H1 (cell line): ENCODE results near the gene CDC42EP1. TPM values are rescaled to one million over a fixed set of nuclear protein-coding genes. Genes with fewer than 3 reads are reported as not detected.

Source experiments
- CTCF ChIA-PET: fragments of 300-600 bp; sonication (Branson Sonifier 250); formaldehyde crosslinking; loops from one replicate; lab custom pipeline; 2021; ENCODE audit not compliant: partially characterized antibody; lab: Charles Lee
- POLR2A ChIA-PET: fragments of 300-600 bp; sonication (Branson Sonifier 250); formaldehyde crosslinking; loops from one replicate; lab custom pipeline; 2021; ENCODE audit warnings: inconsistent platforms; ENCODE audit not compliant: partially characterized antibody; lab: Charles Lee
- DNase-seq, 2 experiments: peaks; one replicate each; pipeline versions ENCODE4 v3.0.0 to v3.0.0-alpha.2; 2010 to 2022; ENCODE audit warnings: low spot score in 2 of 2, low read depth in 1 of 2, mixed read lengths in 1 of 2
- FAIRE-seq: peaks from 2 replicates; lab custom pipeline; 2011; peaks lifted over from hg19 to GRCh38; lab: Jason Lieb, UNC
- H2AFZ ChIP-seq: 2 replicates; pipeline ENCODE4 v1.8.1; 2012; ENCODE audit warnings: low read length, inconsistent platforms
- H2AK5ac ChIP-seq: 2 replicates; pipeline ENCODE4 v1.6.1; 2013; ENCODE audit warnings: low read depth, low read length
- H2BK120ac ChIP-seq: replicated peaks from 2 replicates; pipeline ENCODE3; 2013; ENCODE audit warnings: low read depth, low read length, inconsistent platforms
- H2BK12ac ChIP-seq: 2 replicates; pipeline ENCODE4 v1.6.1; 2013; ENCODE audit warnings: low read depth, low read length
- H2BK15ac ChIP-seq: 2 replicates; pipeline ENCODE4 v1.6.1; 2013; ENCODE audit warnings: low read length
- H2BK20ac ChIP-seq: 2 replicates; pipeline ENCODE4 v1.6.1; 2013; ENCODE audit warnings: low read length
- H2BK5ac ChIP-seq: 2 replicates; pipeline ENCODE4 v1.6.1; 2013; ENCODE audit warnings: low read depth, low read length
- H3K14ac ChIP-seq: 2 replicates; pipeline ENCODE4 v1.6.1; 2013; ENCODE audit warnings: inconsistent platforms; ENCODE audit not compliant: insufficient read length
- H3K18ac ChIP-seq: 2 replicates; pipeline ENCODE4 v1.6.1; 2013; ENCODE audit warnings: low read length; ENCODE audit errors: extremely low read depth
- H3K23ac ChIP-seq: 2 replicates; pipeline ENCODE4 v1.6.1; 2013; ENCODE audit warnings: inconsistent platforms; ENCODE audit not compliant: insufficient read length
- H3K23me2 ChIP-seq: 2 replicates; pipeline ENCODE4 v1.6.1; 2013; ENCODE audit warnings: low read depth, low read length
- H3K27ac ChIP-seq: 2 replicates; pipeline ENCODE4 v1.6.1; 2011; ENCODE audit warnings: low read depth, low read length, inconsistent platforms
- H3K27me3 ChIP-seq, 4 experiments: replicated peaks in 1 of 4; 1 replicate in 1 of 4; 2 replicates in 3 of 4; pipeline versions ENCODE4 v1.6.1 to v1.8.1; 2011 to 2013; ENCODE audit warnings: low read length in 3 of 4, mild to moderate bottlenecking in 3 of 4, inconsistent platforms in 2 of 4, mixed read lengths in 2 of 4, moderate library complexity in 1 of 4; ENCODE audit not compliant: control insufficient read depth in 3 of 4, insufficient read depth in 3 of 4; ENCODE audit errors: extremely low read depth in 1 of 4
- H3K36me3 ChIP-seq, 4 experiments: 2 replicates each; pipeline versions ENCODE4 v1.6.1 to v1.8.1; 2011 to 2013; ENCODE audit warnings: mild to moderate bottlenecking in 4 of 4, low read length in 3 of 4, moderate library complexity in 2 of 4, control low read depth in 1 of 4, inconsistent platforms in 1 of 4; ENCODE audit not compliant: insufficient read depth in 4 of 4, control insufficient read depth in 2 of 4
- H3K4ac ChIP-seq: replicated peaks from 2 replicates; pipeline ENCODE3; 2013; ENCODE audit warnings: low read length, low read depth, mixed read lengths, inconsistent platforms; ENCODE audit not compliant: insufficient read length
- H3K4me1 ChIP-seq, 4 experiments: replicated peaks in 1 of 4; 1 replicate in 1 of 4; 2 replicates in 3 of 4; pipeline versions ENCODE4 v1.6.1 to v1.8.1; 2011 to 2013; ENCODE audit warnings: low read length in 3 of 4, inconsistent platforms in 2 of 4, mixed read lengths in 1 of 4; ENCODE audit not compliant: insufficient read depth in 4 of 4, control insufficient read depth in 3 of 4
- H3K4me2 ChIP-seq, 2 experiments: 2 replicates each; pipeline versions ENCODE4 v1.6.1 to v1.8.1; 2011 to 2013; ENCODE audit warnings: low read depth in 2 of 2, low read length in 2 of 2, control low read depth in 1 of 2, inconsistent platforms in 1 of 2, mild to moderate bottlenecking in 1 of 2; ENCODE audit not compliant: insufficient read depth in 1 of 2
- H3K4me3 ChIP-seq, 4 experiments: fragments of 200-600, 300-600 bp in 1 of 4; sonication (generic), shearing (Covaris generic), sonication (Bioruptor Twin) in 1 of 4; 2 replicates each; pipeline versions ENCODE4 v1.5.1 to v1.8.1; 2011 to 2016; ENCODE audit warnings: low read length in 4 of 4, low read depth in 3 of 4, control low read depth in 2 of 4, inconsistent platforms in 2 of 4, mild to moderate bottlenecking in 2 of 4, mixed read lengths in 1 of 4, moderate library complexity in 1 of 4; ENCODE audit not compliant: insufficient read depth in 2 of 4; ENCODE audit errors: extremely low read depth in 1 of 4
- H3K56ac ChIP-seq: replicated peaks from 2 replicates; pipeline ENCODE3; 2013; ENCODE audit warnings: low read depth, mild to moderate bottlenecking, mixed read lengths, low read length, inconsistent platforms; ENCODE audit not compliant: insufficient read length
- H3K79me1 ChIP-seq: 2 replicates; pipeline ENCODE4 v1.6.1; 2013; ENCODE audit warnings: low read depth, low read length, control low read depth
- H3K79me2 ChIP-seq, 2 experiments: 2 replicates each; pipeline versions ENCODE4 v1.6.1 to v1.8.1; 2012 to 2013; ENCODE audit warnings: low read length in 2 of 2, mild to moderate bottlenecking in 2 of 2, inconsistent platforms in 1 of 2; ENCODE audit not compliant: insufficient read depth in 2 of 2, control insufficient read depth in 1 of 2
- H3K9ac ChIP-seq, 4 experiments: replicated peaks in 1 of 4; 1 replicate in 1 of 4; 2 replicates in 3 of 4; pipeline versions ENCODE4 v1.6.1 to v1.8.1; 2011 to 2013; ENCODE audit warnings: low read depth in 3 of 4, low read length in 3 of 4, control low read depth in 2 of 4, mild to moderate bottlenecking in 2 of 4, moderate library complexity in 2 of 4, inconsistent platforms in 1 of 4; ENCODE audit errors: extremely low read depth in 1 of 4
- H3K9me3 ChIP-seq, 2 experiments: 2 replicates each; pipeline versions ENCODE4 v1.6.1 to v1.8.1; 2012 to 2013; ENCODE audit warnings: mild to moderate bottlenecking in 2 of 2, moderate library complexity in 2 of 2, control low read depth in 1 of 2, inconsistent platforms in 1 of 2, low read depth in 1 of 2, low read length in 1 of 2, mixed read lengths in 1 of 2; ENCODE audit not compliant: insufficient read depth in 2 of 2
- H4K20me1 ChIP-seq, 2 experiments: replicated peaks in 1 of 2; 2 replicates each; pipeline versions ENCODE3 to v1.8.1; 2011 to 2013; ENCODE audit warnings: inconsistent platforms in 2 of 2, low read length in 2 of 2, mild to moderate bottlenecking in 1 of 2; ENCODE audit not compliant: insufficient read depth in 2 of 2, control insufficient read depth in 1 of 2
- H4K5ac ChIP-seq: 2 replicates; pipeline ENCODE4 v1.6.1; 2013; ENCODE audit warnings: low read length, low read depth, mixed read lengths, inconsistent platforms; ENCODE audit not compliant: insufficient read length
- H4K8ac ChIP-seq: 2 replicates; pipeline ENCODE4 v1.8.0; 2013; ENCODE audit warnings: mild to moderate bottlenecking, moderate library complexity, low read length, inconsistent platforms; ENCODE audit not compliant: insufficient read depth; ENCODE audit errors: extremely low read depth
- H4K91ac ChIP-seq: replicated peaks from 2 replicates; pipeline ENCODE3; 2013; ENCODE audit warnings: low read length, mixed read lengths, inconsistent platforms; ENCODE audit not compliant: insufficient read length
- CREB1 ChIP-seq: IDR thresholded peaks from 2 replicates; pipeline ENCODE4 v1.6.1; 2012; ENCODE audit warnings: inconsistent platforms
- NANOG ChIP-seq: IDR thresholded peaks from 2 replicates; pipeline ENCODE4 v1.6.1; 2011; ENCODE audit warnings: low read length, low read depth, mild to moderate bottlenecking, inconsistent platforms; ENCODE audit not compliant: insufficient read depth, poor library complexity, severe bottlenecking
- WGBS, 2 experiments: shearing (Covaris generic) in 1 of 2; methylation state at CpG; one replicate each; pipeline versions ENCODE4 v1.1.6 to v1.1.7; 2013 to 2015; ENCODE audit warnings: low lambda C conversion rate in 2 of 2, mixed read lengths in 2 of 2, inconsistent platforms in 1 of 2, low coverage in 1 of 2, missing lambda C conversion rate in 1 of 2; ENCODE audit not compliant: insufficient replicate concordance in 2 of 2, insufficient coverage in 1 of 2, insufficient read length in 1 of 2; ENCODE audit errors: extremely low coverage in 1 of 2, missing lambda C conversion rate in 1 of 2; 5-methylcytosine and 5-hydroxymethylcytosine counted together
- polyA plus RNA-seq, 7 experiments: library from polyadenylated mRNA; depleted of rRNA in 3 of 7; stranded (reverse) in 5 of 7; unstranded in 2 of 7; fragments of >200 nt in 5 of 7; fragments of 200-250 nt in 2 of 7; gene quantifications; 1 replicate in 5 of 7; 2 replicates in 1 of 7; 4 replicates in 1 of 7; pipeline versions ENCODE4 v1.2.1 to v1.2.3, GENCODE V29; 2011 to 2013; ENCODE audit warnings: missing spikeins in 2 of 7, mixed read lengths in 2 of 7
- total RNA-seq: library from RNA; stranded (reverse); fragmentation: NEBNext Ultra II Directional; extraction: Animal tissue kit (Norgen Biotek cat#: 25700); gene quantifications from 2 replicates; pipeline ENCODE4 v1.2.1, GENCODE V29; 2021

CDC42EP1 gene
- total and polyA plus RNA-seq, 2 of the 8 experiments (the other 6 are each of a cell fraction or from before 2014, with no cell fraction given) = 8.3 to 11.2 TPM

DNA sequence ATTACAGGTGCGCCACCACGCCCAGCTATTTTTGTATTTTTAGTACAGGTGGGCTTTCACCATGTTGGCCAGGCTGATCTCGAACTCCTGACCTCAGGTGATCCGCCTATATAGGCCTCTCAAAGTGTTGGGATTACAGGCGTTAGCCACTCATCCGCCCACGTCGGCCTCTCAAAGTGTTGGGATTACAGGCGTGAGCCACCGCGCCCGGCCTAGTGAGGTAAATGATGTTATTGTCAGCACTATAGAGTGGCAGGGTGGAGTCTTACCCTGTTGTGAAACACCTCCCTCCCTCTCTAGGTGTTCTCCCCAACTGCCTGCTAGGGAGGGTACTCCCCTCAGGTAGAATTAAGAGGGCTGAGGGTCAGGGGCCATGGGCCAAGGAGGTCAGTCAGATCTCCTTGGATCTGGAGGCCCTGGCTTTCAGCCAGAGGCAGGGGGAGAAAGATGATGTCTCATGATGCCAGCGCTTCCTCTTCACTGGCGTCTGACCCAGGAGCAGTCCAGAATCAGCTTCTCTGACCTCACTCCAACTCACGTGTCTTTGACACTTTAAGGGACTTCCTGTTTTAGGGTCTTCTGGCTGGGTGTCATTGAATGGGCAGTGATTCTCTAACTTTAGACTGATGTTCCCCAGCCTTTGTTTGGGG lies 50.3 kb downstream of the CDC42EP1 start:
- Histone ChIP-seq H3K4me2 (peak overlapping the region in 1 of 2 experiments; percentile 54; a peak in 1 of 4 replicates), H2BK120ac (no peak overlapping the region), H2AK5ac (no peak overlapping the region), H3K9ac (no peak overlapping the region), H4K8ac (no peak overlapping the region), H2BK15ac (no peak overlapping the region), H3K79me1 (0 out of 2 replicates have a peak, but pooled peaks cover 7% of the 10 kb centered on the region), H2BK12ac (no peak overlapping the region), H4K20me1 (no peaks in the 10 kb centered on the region), H3K14ac (no peak overlapping the region), H3K4me1 (peaks cover 0 to 8% (median 6%) of the 10 kb centered on the region in 4 experiments; a peak in 6 of 7 replicates), H2AFZ (no peak overlapping the region), H4K5ac (no peak overlapping the region), H3K36me3 (peaks cover 0 to 5% (median 1%) of the 10 kb centered on the region in 4 experiments; a peak in 4 of 8 replicates), H3K4ac (no peak overlapping the region), H3K23ac (no peak overlapping the region), H3K27ac (no peak overlapping the region), H3K27me3 (no peaks in the 10 kb centered on the region), H3K9me3 (no peaks in the 10 kb centered on the region), H3K79me2 (peaks cover 0 to 11% of the 10 kb centered on the region in 2 experiments; a peak in 1 of 4 replicates), H3K56ac (no peak overlapping the region), H2BK20ac (no peak overlapping the region), H3K23me2 (peaks cover 13% of the 10 kb centered on the region), H3K4me3 (no peak overlapping the region), H4K91ac (no peak overlapping the region), H2BK5ac (no peak overlapping the region), H3K18ac (no peak overlapping the region)
- POLR2A ChIA-PET = interaction anchor here (1.1 to 7.8 kb wide), 8 partner anchors 8 to 117 kb away, joined by 3 to 63 read pairs (median 8); partner anchors contain the start of gene LGALS1
- DNase-seq (no peak), FAIRE-seq (no peak)
- WGBS, 2 experiments = 92% methylated on average over 15 of the region's 15 CpGs; no CpG with 5 or more reads in 1 of the 2 experiments
- CTCF ChIA-PET = interaction anchor here (0.8 to 2.7 kb wide), 4 partner anchors 16 to 43 kb away, joined by 3 to 11 read pairs (median 4); no protein-coding TSS in a partner anchor
- TF ChIP-seq NANOG (no peak), CREB1 (no peak)
